OCI-LY3 (cell line): ENCODE measurements around the gene NDRG4.

Experiments used
- EZH2phosphoT487 ChIP-seq: fragments of 200-600 bp; shearing (Covaris generic); IDR thresholded peaks from 2 replicates; pipeline ENCODE4 v1.6.1; 2018; ENCODE audit warnings: antibody characterized with exemption, mixed run types, low read depth
- TF ChIP-seq, protein P1 (sequence below): fragments of 200-600, 300-600 bp; sonication (generic); IDR thresholded peaks from 2 replicates; pipeline ENCODE4 v1.5.1; 2014; ENCODE audit warnings: antibody characterized with exemption, low read length, low read depth

DNA sequence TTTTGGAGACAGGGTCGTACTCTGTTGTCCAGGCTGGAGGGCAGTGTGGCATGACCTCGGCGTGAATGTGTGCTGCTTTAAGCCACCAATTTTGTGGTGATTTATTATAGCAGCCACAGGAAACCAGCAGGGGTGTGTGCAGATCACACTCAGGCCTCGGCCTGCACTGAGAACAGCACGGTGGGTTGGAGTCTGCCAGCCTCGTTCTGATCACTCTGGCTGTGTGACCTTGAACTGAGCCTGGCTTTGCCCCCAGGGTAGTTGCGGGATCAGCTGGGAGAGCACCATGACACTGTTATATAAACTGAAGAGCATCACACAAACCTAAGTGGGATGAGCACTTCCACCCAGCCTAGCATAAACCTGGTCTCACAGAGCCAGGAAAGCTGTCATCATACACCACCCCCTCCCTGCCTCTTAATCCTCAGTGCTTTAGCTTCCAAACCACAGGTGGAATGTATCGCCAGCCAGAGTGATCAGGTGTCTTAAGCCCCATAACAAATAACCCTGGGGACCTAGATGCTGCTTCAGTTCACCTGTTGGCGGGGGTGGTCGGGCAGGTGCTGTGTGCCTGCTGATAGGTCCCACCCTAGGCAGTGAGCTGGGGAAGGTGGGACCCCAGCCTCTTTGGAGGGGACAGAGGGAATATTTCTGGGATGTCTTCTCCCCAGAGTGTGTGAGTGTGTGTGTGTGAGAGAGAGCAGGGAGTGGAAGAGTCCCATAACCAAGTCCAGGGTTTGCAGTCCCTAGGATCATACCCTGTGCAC is 28.6 kb upstream of the NDRG4 start:
- no peak for TF ChIP-seq EZH2phosphoT487
- TF ChIP-seq, protein P1, sequence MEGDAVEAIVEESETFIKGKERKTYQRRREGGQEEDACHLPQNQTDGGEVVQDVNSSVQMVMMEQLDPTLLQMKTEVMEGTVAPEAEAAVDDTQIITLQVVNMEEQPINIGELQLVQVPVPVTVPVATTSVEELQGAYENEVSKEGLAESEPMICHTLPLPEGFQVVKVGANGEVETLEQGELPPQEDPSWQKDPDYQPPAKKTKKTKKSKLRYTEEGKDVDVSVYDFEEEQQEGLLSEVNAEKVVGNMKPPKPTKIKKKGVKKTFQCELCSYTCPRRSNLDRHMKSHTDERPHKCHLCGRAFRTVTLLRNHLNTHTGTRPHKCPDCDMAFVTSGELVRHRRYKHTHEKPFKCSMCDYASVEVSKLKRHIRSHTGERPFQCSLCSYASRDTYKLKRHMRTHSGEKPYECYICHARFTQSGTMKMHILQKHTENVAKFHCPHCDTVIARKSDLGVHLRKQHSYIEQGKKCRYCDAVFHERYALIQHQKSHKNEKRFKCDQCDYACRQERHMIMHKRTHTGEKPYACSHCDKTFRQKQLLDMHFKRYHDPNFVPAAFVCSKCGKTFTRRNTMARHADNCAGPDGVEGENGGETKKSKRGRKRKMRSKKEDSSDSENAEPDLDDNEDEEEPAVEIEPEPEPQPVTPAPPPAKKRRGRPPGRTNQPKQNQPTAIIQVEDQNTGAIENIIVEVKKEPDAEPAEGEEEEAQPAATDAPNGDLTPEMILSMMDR, result no peak
